ENCODE measurements around the gene ITGA7. TPM values are rescaled to one million over a fixed set of nuclear protein-coding genes. Genes with fewer than 3 reads are reported as not detected.

ITGA7 gene
- total RNA-seq, 1 donor from 2014 or later, result 25.1 TPM

DNA sequence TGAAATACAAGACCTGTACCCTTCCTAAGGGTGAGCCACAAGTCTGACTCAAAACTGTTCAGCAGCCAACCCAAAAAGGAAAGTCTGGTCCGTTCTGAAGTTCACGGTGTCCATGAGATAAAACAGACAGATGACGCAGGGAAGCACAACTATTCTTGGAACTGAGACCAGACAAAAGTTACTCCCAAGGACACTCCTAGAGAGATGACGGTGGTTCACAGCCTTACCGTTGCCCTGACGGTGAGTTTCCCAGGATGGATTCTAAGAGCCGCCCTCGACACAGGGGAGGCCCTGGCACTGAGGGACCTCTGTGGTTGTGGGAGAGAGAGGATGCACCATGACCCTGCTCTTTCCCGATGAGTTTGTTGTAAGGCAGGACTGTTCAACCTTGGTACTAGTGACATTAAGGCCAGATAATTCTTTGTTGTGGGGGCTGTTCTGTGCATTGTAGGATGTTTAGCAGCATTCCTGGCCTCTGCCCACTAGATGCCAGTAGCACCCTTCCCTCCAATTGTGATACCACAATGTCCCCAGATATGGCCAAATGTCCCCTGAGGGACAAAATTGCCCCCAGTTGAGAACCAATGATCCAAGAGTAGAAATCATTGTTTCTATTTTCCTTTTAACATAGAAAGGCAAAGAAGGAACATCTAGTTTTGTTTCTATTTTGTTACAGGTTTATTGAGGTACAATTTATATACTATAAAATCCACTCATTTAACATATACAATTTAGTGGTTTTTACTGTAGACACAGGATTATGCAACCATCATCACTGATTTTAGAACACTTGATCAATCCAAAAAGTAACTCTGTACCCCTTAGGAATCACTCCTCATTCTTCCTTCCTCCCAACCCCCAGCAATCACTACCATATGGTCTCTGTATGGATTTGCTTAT, 48.0 kb downstream of the ITGA7 start:
- Mint-ChIP-seq H3K4me1 (ENCODE audit: low read depth) (no peaks in the 10 kb centered on the region), H3K36me3 (ENCODE audit: insufficient read depth) (no peaks in the 10 kb centered on the region), H3K27me3 (peaks cover 24% of the 10 kb centered on the region), H3K27ac (no peak overlapping the region), H3K9me3 (ENCODE audit: low read depth) (no peaks in the 10 kb centered on the region), H3K4me3 (ENCODE audit: low read depth) (no peak overlapping the region)
- no peak for DNase-seq (ENCODE audit: low spot score, unreplicated experiment)
- TF ChIP-seq, protein P1, sequence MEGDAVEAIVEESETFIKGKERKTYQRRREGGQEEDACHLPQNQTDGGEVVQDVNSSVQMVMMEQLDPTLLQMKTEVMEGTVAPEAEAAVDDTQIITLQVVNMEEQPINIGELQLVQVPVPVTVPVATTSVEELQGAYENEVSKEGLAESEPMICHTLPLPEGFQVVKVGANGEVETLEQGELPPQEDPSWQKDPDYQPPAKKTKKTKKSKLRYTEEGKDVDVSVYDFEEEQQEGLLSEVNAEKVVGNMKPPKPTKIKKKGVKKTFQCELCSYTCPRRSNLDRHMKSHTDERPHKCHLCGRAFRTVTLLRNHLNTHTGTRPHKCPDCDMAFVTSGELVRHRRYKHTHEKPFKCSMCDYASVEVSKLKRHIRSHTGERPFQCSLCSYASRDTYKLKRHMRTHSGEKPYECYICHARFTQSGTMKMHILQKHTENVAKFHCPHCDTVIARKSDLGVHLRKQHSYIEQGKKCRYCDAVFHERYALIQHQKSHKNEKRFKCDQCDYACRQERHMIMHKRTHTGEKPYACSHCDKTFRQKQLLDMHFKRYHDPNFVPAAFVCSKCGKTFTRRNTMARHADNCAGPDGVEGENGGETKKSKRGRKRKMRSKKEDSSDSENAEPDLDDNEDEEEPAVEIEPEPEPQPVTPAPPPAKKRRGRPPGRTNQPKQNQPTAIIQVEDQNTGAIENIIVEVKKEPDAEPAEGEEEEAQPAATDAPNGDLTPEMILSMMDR (IDR thresholded peaks at IDR 0.05; ENCODE audit: unreplicated experiment), result peak; percentile 22

GRCh38 chr12:55658635-55659391, 48.9 kb downstream of the ITGA7 start:
- no peaks in the 10 kb centered on the region for H3K36me3 Mint-ChIP-seq (ENCODE audit: insufficient read depth)
- DNase-seq (ENCODE audit: low spot score, unreplicated experiment), result no peak
- peak overlapping the region; percentile 25 for H3K27ac Mint-ChIP-seq
- peaks cover 24% of the 10 kb centered on the region for H3K27me3 Mint-ChIP-seq
- no peaks in the 10 kb centered on the region for H3K4me1 Mint-ChIP-seq (ENCODE audit: low read depth)
- H3K4me3 Mint-ChIP-seq (ENCODE audit: low read depth), result no peak overlapping the region
- TF ChIP-seq, protein P1 (IDR thresholded peaks at IDR 0.05; ENCODE audit: unreplicated experiment), result no peak
- no peaks in the 10 kb centered on the region for H3K9me3 Mint-ChIP-seq (ENCODE audit: low read depth)

- TF ChIP-seq, protein P1 (IDR thresholded peaks at IDR 0.05; ENCODE audit: unreplicated experiment), result no peak
- no peak for DNase-seq (ENCODE audit: low spot score, unreplicated experiment)
These were observed 49.5 kb downstream of the ITGA7 start for GRCh38 chr12:55658212-55658611.

DNA sequence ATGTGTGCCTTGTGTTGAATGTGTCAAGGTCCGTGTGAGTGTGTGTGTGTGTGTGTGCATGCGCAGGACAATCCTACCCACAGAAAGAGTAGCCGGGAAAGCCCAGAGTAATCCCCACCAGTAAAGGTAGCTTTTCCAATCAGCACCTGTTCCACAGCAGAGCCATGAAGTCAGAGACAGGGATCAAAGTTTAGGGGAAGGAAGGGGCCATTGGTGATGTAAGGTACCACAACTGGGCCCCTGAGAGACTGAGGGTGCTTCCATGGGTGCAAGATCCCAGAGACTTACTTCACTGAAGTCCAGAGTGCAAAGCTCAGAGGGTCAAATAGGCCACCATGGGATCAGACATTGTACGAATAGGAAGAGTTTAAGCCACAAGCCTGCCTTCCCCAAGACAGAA, 50.5 kb downstream of the ITGA7 start:
- Mint-ChIP-seq H3K4me1 (ENCODE audit: low read depth) (no peaks in the 10 kb centered on the region), H3K4me3 (ENCODE audit: low read depth) (no peak overlapping the region), H3K27me3 (peaks cover 24% of the 10 kb centered on the region), H3K27ac (no peak overlapping the region), H3K9me3 (ENCODE audit: low read depth) (no peaks in the 10 kb centered on the region), H3K36me3 (ENCODE audit: insufficient read depth) (no peaks in the 10 kb centered on the region)
- TF ChIP-seq, protein P1 (IDR thresholded peaks at IDR 0.05; ENCODE audit: unreplicated experiment), result no peak
- DNase-seq (ENCODE audit: low spot score, unreplicated experiment), result no peak

More at GRCh38 chr12:55658212-55658611, 49.5 kb downstream of the ITGA7 start:
- Mint-ChIP-seq H3K36me3 (ENCODE audit: insufficient read depth) (no peaks in the 10 kb centered on the region), H3K9me3 (ENCODE audit: low read depth) (no peaks in the 10 kb centered on the region), H3K4me3 (ENCODE audit: low read depth) (no peak overlapping the region), H3K4me1 (ENCODE audit: low read depth) (no peaks in the 10 kb centered on the region), H3K27me3 (peaks cover 24% of the 10 kb centered on the region), H3K27ac (no peak overlapping the region)

DNA sequence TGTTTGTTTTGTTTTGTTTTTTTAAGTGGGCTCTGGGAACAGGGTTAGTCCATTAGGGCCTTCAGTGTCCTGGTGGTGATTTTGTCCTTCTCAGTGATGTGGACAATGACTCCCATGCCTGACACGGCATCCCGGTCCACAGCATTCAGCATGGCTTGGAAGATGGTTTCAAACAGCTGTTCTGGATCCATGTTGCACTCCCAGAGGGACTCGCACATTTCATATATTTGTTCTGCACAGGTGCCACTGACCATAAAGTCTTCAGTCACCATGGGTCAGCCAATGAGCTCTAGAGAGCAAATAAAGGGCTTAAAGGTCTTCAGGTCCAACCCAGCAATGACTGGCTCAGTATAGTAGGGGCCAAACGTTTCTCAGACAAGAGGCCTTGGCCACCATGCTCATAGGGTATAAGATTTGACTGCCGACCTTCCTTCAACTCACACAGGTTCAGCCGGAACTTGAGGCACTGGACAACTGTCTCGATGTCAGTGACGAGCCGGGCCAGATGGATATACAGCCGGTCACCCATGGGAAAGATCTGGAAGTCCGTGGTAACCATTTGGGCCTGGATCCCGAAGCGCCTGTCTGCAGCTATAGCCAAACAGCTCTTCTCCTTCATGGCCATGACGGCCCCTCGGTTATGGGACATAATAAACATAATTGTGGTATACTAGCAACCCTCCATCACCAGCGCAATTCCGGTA, 53.0 kb downstream of the ITGA7 start:
- peaks cover 2% of the 10 kb centered on the region for H3K4me1 Mint-ChIP-seq (ENCODE audit: low read depth)
- peaks cover 24% of the 10 kb centered on the region for H3K27me3 Mint-ChIP-seq
- TF ChIP-seq, protein P1 (IDR thresholded peaks at IDR 0.05; ENCODE audit: unreplicated experiment), result no peak
- H3K27ac Mint-ChIP-seq, result no peak overlapping the region
- H3K36me3 Mint-ChIP-seq (ENCODE audit: insufficient read depth), result no peaks in the 10 kb centered on the region
- peaks cover 3% of the 10 kb centered on the region for H3K9me3 Mint-ChIP-seq (ENCODE audit: low read depth)
- no peak for DNase-seq (ENCODE audit: low spot score, unreplicated experiment)
- H3K4me3 Mint-ChIP-seq (ENCODE audit: low read depth), result no peak overlapping the region

All from progenitor cell of endocrine pancreas (in vitro differentiated cells).